Measurements from ENCODE around the gene IL17RA.
"Not testable (repeated sequence)": the region's sequence is repeated elsewhere in the genome, so short reads cannot be mapped to it uniquely, and the experiment has no call there.

Gene IL17RA

GRCh38 chr22:17084554-17085276, at the start of gene IL17RA:
Gene IL17RA, plus strand, starts transcription at chr22:17085000. Its CDS starts 92 bp downstream, at chr22:17085092.
- DNase-seq, result peak; percentile 80 to 89

- DNase-seq, result no peak
These were observed 49.6 kb upstream of the IL17RA start for GRCh38 chr22:17035246-17035645.

GRCh38 chr22:17035976-17036841, 48.6 kb upstream of the IL17RA start:
- not testable (repeated sequence) for DNase-seq

- DNase-seq, result not testable (repeated sequence)
These were observed 47.7 kb upstream of the IL17RA start for GRCh38 chr22:17036842-17037711.

- no peak for DNase-seq
These were observed 41.3 kb upstream of the IL17RA start for GRCh38 chr22:17043521-17043920.

GRCh38 chr22:17046566-17047348, 38.0 kb upstream of the IL17RA start:
- DNase-seq, result peak; percentile 60 to 69

- DNase-seq, result peak; percentile 84 to 88
These were observed 37.1 kb upstream of the IL17RA start for GRCh38 chr22:17047656-17048055.

GRCh38 chr22:17056058-17056457, 28.7 kb upstream of the IL17RA start:
- DNase-seq, result no peak

- no peak for DNase-seq
These were observed 28.0 kb upstream of the IL17RA start for GRCh38 chr22:17056807-17057206.

- DNase-seq, result peak in 1 of 2 experiments; percentile 15
These were observed 26.6 kb upstream of the IL17RA start for GRCh38 chr22:17057959-17058814.

GRCh38 chr22:17060126-17060525, 24.7 kb upstream of the IL17RA start:
- DNase-seq, result no peak

- no peak for DNase-seq
These were observed 21.2 kb upstream of the IL17RA start for GRCh38 chr22:17063411-17064106.

- no peak for DNase-seq
These were observed 20.2 kb upstream of the IL17RA start for GRCh38 chr22:17064498-17065100.

- no peak for DNase-seq
These were observed 19.4 kb upstream of the IL17RA start for GRCh38 chr22:17065433-17065832.

- no peak for DNase-seq
These were observed 11.9 kb upstream of the IL17RA start for GRCh38 chr22:17072877-17073276.

- DNase-seq, result no peak
These were observed 10.2 kb upstream of the IL17RA start for GRCh38 chr22:17074648-17075002.

- DNase-seq, result no peak
These were observed 7.5 kb upstream of the IL17RA start for GRCh38 chr22:17077255-17077654.

GRCh38 chr22:17079572-17079971, 5.2 kb upstream of the IL17RA start:
- DNase-seq, result peak; percentile 35 to 57

- DNase-seq, result no peak
These were observed 1.5 kb upstream of the IL17RA start for GRCh38 chr22:17083255-17083654.

GRCh38 chr22:17083811-17084441, 874 bp upstream of the IL17RA start:
- no peak for DNase-seq

Measured in AML-193 (cell line).